Aorta (tissue), 5 donors: ENCODE measurements around the gene LRP3. TPM values are rescaled to one million over a fixed set of nuclear protein-coding genes. Genes with fewer than 3 reads are reported as not detected.
"Not testable (repeated sequence)": the region's sequence is repeated elsewhere in the genome, so short reads cannot be mapped to it uniquely, and the experiment has no call there.

ENCODE experiments used
- ATAC-seq: fragments of 200-7000 bp; cut with Tn5 transposase; one replicate; pipeline ENCODE4 v1.9.1; 2022; ENCODE audit warnings: moderate library complexity; ENCODE audit not compliant: low FRiP score
- DNase-seq, 2 donors: peaks; one replicate each; pipeline ENCODE4 v3.0.0-alpha.2; 2020
- H3K27ac ChIP-seq, 2 donors: one replicate each; pipeline ENCODE4 v1.5.1; 2013; ENCODE audit warnings: low read length in 2 of 2, mild to moderate bottlenecking in 2 of 2, moderate library complexity in 2 of 2, control low read depth in 1 of 2, inconsistent platforms in 1 of 2, low read depth in 1 of 2
- H3K27me3 ChIP-seq, 2 donors: one replicate each; pipeline ENCODE4 v1.6.1; 2013; ENCODE audit warnings: control low read depth in 1 of 2, low read length in 1 of 2, mild to moderate bottlenecking in 1 of 2, moderate library complexity in 1 of 2; ENCODE audit not compliant: insufficient read depth in 2 of 2, control insufficient read depth in 1 of 2
- H3K36me3 ChIP-seq, 2 donors: one replicate each; pipeline ENCODE4 v1.6.1; 2013; ENCODE audit warnings: control low read depth in 1 of 2, low read length in 1 of 2, mild to moderate bottlenecking in 1 of 2; ENCODE audit not compliant: insufficient read depth in 2 of 2, control insufficient read depth in 1 of 2
- H3K4me1 ChIP-seq, 2 donors: one replicate each; pipeline ENCODE4 v1.6.1; 2013; ENCODE audit warnings: low read length in 2 of 2, control low read depth in 1 of 2, mild to moderate bottlenecking in 1 of 2, moderate library complexity in 1 of 2; ENCODE audit not compliant: insufficient read depth in 2 of 2, control insufficient read depth in 1 of 2
- H3K4me3 ChIP-seq, 2 donors: one replicate each; pipeline ENCODE4 v1.5.1; 2013; ENCODE audit warnings: low read length in 2 of 2, control low read depth in 1 of 2, mild to moderate bottlenecking in 1 of 2
- H3K9me3 ChIP-seq: one replicate; pipeline ENCODE4 v1.6.1; 2013; ENCODE audit warnings: mild to moderate bottlenecking, low read length; ENCODE audit not compliant: control insufficient read depth
- WGBS, 2 donors: extraction: QIAGEN DNeasy Blood & Tissue Kit; methylation state at CpG; one replicate each; pipeline ENCODE4 v1.1.7; 2013; 5-methylcytosine and 5-hydroxymethylcytosine counted together
- intact Hi-C, 2 donors: fragments of 100-400 bp; cut with DNase I; formaldehyde crosslinking; loops; one replicate each; pipeline versions ENCODE4 v1.14.2 to v1.15.0; 2022
- polyA plus RNA-seq, 2 donors: library from polyadenylated mRNA; stranded (reverse); fragments of 200-250 nt; gene quantifications; one replicate each; pipeline ENCODE4 v1.2.3, GENCODE V29; 2013
- total RNA-seq, 2 donors: library from RNA; stranded (reverse); fragmentation: NEBNext Ultra II Directional; extraction: Animal tissue kit (Norgen Biotek cat#: 25700); gene quantifications; one replicate each; pipeline ENCODE4 v1.2.1, GENCODE V29; 2021
- donor health status: healthy with polysubstance abuse.
- donor health status: Bipolar disorder and iron deficiency.
- donor health status: DM: no; HTN: no; CAD: no.
- donor health status: DM: no; HTN: no; CAD: no.
- donor health status: DM: yes; HTN: yes; CAD: no.

Gene LRP3
- total and polyA plus RNA-seq, 4 donors, result 3.9 to 27.2 (median 21.2) TPM

DNA sequence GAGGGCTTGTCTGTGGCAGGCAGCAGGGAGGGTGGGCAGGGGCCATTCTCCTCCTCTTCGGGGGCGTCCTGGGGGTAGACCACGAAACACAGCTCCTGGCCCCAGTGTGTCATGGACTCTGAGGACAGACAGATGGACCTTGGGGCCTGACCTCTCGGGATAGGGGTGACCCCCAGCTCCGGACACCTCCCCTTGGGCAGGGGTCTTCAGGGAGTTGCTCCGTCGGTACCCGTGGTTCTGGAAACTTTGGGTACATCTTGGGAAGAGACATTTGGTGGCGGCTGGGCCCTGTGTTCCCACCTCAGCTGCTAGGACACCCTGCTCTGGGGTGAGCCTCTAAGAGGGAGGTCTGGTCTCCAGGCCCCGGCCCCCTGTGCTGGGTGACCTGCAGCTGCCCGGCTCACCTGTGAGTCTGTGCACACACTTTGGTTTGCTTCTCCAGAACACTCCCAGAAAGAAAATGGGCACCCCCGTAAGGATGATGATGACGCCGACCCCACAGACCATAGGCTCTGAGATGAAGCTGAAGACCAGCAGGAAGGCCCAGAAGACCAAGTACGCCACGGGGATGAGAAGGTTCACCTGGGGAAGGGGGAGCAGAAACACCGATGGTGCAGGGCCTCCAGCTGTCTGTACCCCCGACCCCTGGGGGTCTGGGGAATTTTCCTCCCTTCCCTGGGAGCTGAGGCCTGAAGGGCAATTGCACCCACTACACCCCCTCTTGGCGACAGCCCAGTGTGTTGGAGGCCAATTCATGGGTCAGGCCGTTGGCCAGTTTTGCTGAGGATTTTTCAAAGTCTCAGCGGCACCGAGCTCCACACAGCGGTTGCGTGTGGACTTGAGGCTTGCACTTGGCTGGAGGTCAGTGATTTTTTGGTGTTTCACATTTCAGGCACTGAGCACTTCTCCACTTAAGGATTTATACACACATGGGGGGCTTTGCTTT, 15.0 kb downstream of the LRP3 start:
- ATAC-seq (no peak), DNase-seq (no peak)
- WGBS, 2 donors, result 77 to 80% methylated on average over 24 of the region's 24 CpGs
- Histone ChIP-seq H3K4me3 (no peak overlapping the region), H3K36me3 (peaks cover 0 to 2% of the 10 kb centered on the region in 2 donors), H3K4me1 (no peaks in the 10 kb centered on the region), H3K27me3 (no peaks in the 10 kb centered on the region), H3K27ac (no peak overlapping the region), H3K9me3 (no peaks in the 10 kb centered on the region)
- intact Hi-C loops, result no loop called here

DNA sequence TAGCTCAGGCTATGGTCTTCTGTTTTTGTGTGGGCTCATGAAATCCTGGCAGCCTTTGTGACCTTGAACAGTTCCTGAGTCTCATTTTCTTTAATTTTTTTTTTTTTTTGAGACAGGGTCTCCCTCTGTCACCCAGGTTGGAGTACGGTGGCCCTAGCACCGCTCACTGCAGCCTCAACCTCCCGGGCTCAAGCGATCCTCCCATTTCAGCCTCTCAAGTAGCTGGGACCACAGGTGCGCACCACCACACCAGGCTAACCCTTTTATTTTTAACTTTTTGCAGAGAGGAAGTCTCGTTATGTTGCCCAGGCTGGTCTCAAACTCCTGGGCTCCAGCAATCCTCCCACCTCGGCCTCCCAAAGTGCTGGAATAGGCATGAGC, 15.7 kb downstream of the LRP3 start:
- H3K4me1 ChIP-seq, DNase-seq, H3K27me3 ChIP-seq, H3K4me3 ChIP-seq, H3K27ac ChIP-seq, H3K9me3 ChIP-seq, H3K36me3 ChIP-seq, ATAC-seq, intact Hi-C loops: not testable (repeated sequence)
- 93 to 95% methylated on average over 7 of the region's 7 CpGs for WGBS, 2 donors

DNA sequence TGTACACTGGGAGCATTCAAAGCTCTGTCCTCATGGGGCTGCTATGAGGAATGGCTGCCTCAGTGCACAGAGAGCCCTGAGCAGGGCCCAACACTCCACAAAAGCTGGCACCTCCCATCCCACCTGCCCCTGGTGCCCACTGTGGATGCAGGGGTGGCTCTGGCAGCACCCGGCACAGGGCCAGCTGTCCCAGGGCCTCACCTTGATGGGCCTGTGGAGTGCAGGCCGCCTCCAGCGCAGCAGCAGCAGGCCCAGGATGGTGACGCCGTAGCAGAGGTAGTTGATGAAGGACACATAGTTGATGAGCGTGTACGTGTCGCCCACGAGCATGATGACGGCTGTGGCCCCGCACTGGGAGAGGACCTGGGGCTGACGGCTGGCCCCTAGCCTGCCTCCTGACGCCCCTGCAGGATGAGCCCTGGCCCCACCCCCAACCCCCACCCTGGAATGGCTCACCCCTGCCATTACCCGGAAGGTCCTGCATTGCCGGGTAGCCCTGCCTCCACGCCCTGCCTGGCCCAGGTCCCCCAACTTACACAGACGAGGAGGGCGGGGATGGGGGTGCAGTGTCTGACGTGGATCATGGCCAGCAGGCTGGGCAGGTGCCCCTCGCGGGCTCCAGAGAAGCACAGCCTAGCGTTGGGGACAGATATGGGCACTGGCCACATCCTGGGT, 16.3 kb downstream of the LRP3 start:
- no peak overlapping the region for H3K4me3 ChIP-seq
- no peak overlapping the region for H3K27ac ChIP-seq
- H3K4me1 ChIP-seq, result no peaks in the 10 kb centered on the region
- intact Hi-C loops, result no loop called here
- no peak for ATAC-seq
- DNase-seq, result no peak
- H3K9me3 ChIP-seq, result no peaks in the 10 kb centered on the region
- H3K27me3 ChIP-seq, result no peaks in the 10 kb centered on the region
- WGBS, 2 donors, result 88 to 91% methylated on average over 21 to 22 of the region's 22 CpGs
- peaks cover 0 to 2% of the 10 kb centered on the region in 2 donors for H3K36me3 ChIP-seq

DNA sequence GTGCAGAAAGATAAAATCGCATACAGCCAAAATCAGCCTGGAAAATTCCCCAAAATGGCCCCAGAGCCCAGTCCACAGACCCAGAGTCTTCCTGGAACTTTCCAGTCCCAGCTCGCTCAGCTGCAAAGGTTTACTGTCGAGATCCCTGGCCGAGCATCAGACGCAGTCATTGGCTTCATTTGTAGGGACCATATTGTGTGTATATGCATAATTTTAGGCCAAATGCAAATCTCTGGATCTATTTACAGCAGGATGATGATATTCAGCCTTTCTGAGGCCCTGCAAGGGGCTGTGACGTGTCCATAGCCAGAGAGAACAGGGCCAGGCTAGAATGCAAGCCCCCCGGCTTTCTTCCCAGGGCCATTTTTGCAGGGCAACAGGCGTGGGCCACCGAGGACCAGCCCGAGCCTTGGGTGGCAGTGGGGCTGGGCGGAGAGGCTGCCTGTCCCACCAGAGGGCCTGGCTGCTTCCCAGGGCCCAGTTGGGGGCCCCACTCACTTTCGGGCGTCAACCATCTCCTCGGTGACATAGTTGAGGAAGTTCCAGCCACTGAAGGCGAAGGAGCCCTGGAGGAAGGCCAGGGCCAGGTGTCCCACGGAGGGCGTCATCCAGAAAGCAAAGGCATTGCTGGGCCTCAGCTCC, 17.8 kb downstream of the LRP3 start:
- intact Hi-C loops, result no loop called here
- H3K4me3 ChIP-seq, result no peak overlapping the region
- no peak overlapping the region for H3K27ac ChIP-seq
- H3K4me1 ChIP-seq, result no peaks in the 10 kb centered on the region
- ATAC-seq (no peak), DNase-seq (no peak)
- H3K36me3 ChIP-seq, result peaks cover 0 to 2% of the 10 kb centered on the region in 2 donors
- WGBS, 2 donors, result 81 to 87% methylated on average over 17 of the region's 17 CpGs
- no peaks in the 10 kb centered on the region for H3K27me3 ChIP-seq
- H3K9me3 ChIP-seq, result no peaks in the 10 kb centered on the region

DNA sequence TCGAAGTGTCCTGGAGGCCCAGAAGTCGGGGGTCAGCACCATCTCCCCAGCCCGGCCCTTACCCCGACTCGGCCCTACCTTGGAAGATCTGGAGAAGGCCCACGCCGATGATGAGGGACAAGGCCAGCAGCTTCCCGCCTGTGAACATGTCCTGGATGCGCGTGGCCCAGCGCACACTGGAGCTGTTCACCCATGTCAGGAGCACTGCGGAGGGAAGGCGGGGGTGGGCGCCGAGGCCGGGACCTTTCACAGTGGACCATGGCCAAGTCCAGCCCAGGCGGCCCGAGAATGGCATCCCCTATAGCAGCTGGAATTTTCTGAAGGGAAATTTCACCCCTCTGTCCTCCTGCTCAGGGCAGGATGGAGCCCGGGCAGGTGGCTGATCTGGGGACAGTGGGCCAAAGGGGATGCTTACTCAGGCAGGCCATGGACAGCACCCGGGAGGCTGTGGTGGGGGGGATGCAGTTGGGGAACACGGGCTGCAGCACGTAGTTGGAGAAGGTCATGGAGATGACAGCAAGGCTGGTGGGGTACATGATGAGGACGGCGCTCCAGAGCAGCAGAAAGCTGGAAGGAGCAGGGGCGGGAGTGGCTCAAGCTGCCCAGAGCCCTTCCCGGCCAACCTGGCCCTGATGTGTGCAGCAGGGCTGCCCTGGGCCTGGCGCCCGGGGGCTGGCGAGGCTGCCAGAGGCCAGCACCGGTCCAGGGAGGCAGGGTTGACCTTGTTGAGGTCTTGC, 18.5 kb downstream of the LRP3 start:
- no peaks in the 10 kb centered on the region for H3K9me3 ChIP-seq
- WGBS, 2 donors, result 80 to 85% methylated on average over 30 of the region's 30 CpGs
- DNase-seq (no peak), ATAC-seq (no peak)
- no peaks in the 10 kb centered on the region for H3K4me1 ChIP-seq
- intact Hi-C loops, result no loop called here
- H3K36me3 ChIP-seq, result no peaks in the 10 kb centered on the region
- H3K27ac ChIP-seq, result no peak overlapping the region
- no peaks in the 10 kb centered on the region for H3K27me3 ChIP-seq
- no peak overlapping the region for H3K4me3 ChIP-seq

DNA sequence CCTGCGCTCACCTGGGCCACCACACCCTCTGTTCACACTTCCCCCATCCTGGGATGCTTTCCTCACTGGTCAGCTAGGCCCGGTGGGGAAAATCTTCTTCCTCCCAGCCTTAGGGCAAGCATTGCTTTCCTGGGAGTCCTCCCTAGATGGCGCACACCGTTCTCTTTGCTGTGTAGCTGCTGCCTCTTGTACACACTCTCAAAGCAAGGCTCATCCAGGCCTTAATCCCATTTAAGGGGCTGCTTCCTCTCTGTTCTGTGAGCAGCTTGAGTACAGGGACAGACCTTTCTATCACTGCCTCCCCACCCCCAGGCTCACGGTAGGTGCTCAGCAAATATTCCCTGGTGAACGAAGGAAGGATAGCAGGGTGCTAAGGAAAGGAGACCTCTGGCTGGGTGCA, 20.5 kb downstream of the LRP3 start:
- H3K4me3 ChIP-seq, result no peak overlapping the region
- no peaks in the 10 kb centered on the region for H3K9me3 ChIP-seq
- 55 to 57% methylated on average over 6 of the region's 6 CpGs for WGBS, 2 donors
- intact Hi-C loops, result no loop called here
- H3K36me3 ChIP-seq, result no peaks in the 10 kb centered on the region
- H3K4me1 ChIP-seq, result no peaks in the 10 kb centered on the region
- H3K27me3 ChIP-seq, result no peaks in the 10 kb centered on the region
- DNase-seq (no peak), ATAC-seq (no peak)
- H3K27ac ChIP-seq, result no peak overlapping the region

DNA sequence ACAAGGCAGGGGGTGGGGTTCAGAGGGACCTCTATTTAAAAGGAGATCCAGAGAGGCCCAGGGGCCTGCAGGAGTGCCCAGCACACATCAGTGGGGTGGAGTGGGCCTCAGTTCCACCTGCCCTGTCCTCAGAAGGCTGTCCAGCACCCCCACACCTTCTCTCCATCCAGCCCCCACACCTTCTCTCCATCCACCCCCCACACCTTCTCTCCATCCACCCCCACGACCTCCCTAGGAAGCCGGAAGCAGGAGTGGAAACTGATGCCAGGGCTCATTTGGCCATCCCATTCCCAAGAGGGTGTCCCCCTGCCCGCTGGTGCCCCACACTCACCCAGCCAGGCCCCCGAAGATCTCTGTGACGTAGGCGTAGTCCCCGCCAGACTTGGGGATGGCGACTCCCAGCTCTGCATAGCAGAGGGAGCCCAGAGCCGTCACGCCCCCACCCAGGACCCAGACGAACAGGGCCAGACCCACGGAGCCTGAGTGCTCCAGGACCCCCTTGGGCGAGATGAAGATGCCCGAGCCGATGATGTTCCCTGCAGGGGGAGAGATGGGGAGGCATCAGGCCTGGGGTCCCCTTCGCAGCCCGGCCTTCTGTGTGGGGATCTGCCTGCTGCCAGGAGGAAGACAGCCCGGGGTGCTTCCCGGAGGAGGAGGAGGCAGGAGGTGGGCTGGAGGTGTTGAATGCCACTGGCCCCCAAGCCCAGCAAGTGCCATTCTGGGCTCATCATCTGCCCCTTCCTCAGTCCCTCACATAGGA, 21.5 kb downstream of the LRP3 start:
- 87 to 91% methylated on average over 18 to 19 of the region's 19 CpGs for WGBS, 2 donors
- H3K27ac ChIP-seq, result no peak overlapping the region
- H3K9me3 ChIP-seq, result no peaks in the 10 kb centered on the region
- H3K4me1 ChIP-seq, result no peaks in the 10 kb centered on the region
- no peaks in the 10 kb centered on the region for H3K36me3 ChIP-seq
- ATAC-seq (no peak), DNase-seq (no peak)
- intact Hi-C loops, result no loop called here
- no peaks in the 10 kb centered on the region for H3K27me3 ChIP-seq
- no peak overlapping the region for H3K4me3 ChIP-seq
